UCSD-AML1 (cell line): ENCODE results near the gene PLA2R1.
"Not testable (repeated sequence)": the region's sequence is repeated elsewhere in the genome, so short reads cannot be mapped to it uniquely, and the experiment has no call there.

ENCODE experiments used
- DNase-seq: peaks from one replicate; lab custom pipeline; 2025; ENCODE audit not compliant: unreplicated experiment; lab: John Stamatoyannopoulos, UW

PLA2R1 gene

GRCh38 chr2:160063879-160064612 is 1.6 kb upstream of the PLA2R1 start:
- DNase-seq: no peak

DNA sequence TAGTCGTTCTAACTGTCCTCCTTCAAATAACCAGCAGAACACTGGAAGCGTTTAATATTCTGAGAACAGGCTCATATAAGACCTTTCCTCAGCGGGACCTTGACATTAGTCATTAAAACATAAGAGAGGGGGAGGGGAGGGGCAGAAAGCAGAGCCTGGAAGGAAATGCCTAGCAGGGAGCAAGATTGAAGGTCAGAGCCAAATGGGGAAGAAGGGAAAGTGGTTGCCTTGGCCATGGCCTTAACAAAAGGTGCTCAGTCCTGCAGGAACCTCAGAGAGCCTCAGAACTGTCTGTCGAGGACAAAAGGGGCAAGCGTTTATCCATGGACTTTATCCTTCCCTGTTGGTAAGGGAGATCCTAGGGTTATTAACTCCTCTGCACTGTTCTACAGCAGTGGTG is 856 bp upstream of the PLA2R1 start:
- DNase-seq: no peak

DNA sequence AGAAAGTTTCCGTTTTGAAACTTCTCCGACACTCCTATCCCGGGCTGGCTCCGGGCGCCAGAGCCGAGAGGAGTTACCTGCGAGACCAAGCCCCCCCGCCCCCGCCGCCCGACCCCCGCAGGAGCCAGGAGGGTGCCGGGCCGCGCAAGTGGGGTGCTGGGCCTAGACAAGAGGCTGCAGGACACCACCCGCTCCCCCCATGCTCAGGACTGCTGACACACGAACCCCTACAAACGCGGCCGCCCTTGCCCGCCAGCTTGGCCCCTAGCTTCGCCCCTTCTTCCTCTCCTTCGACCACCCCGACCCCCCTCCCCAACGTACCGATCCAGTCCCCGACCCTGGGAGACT is 497 bp downstream of the PLA2R1 start:
- DNase-seq: no peak

DNA sequence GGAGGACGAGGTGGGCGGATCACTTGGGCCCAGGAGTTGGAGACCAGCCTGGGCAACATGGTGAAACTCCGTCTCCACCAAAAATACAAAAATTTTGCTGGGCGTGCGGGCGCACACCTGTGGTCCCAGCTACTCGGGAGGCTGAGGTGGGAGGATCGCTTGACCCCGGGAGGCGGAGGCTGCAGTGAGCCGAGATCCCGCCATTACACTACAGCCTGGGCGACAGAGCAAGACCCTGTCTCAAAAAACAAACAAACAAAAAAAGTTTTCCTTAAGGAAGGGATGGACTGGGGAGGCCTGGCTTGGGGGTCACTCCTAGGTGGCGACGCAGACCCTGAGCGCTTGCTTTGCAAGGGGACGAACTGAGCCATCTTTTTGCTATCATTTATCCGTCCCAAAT is 882 bp downstream of the PLA2R1 start:
- no peak for DNase-seq

GRCh38 chr2:160060297-160060696 is 2.1 kb downstream of the PLA2R1 start:
- no peak for DNase-seq

DNA sequence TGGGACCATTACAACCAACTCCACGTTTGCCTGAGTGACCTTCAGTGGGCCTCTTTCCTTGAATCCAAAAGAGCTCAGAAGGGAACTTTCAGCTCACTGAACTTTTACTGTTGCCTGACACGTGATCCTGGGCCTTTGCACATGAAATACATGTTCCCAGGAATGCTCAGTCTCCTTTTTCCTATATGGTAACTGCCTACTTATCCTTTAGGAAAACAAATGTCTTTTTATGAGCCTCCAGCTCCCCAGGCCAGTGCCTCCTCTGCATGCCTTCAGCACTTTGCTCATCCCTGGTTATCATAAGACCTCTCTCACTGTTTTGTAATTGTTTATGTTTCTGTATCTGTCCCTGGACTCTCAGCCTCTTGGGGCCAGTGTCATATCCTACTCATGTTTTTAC is 5.1 kb downstream of the PLA2R1 start:
- no peak for DNase-seq

GRCh38 chr2:160055726-160056108 is 6.7 kb downstream of the PLA2R1 start:
- no peak for DNase-seq

DNA sequence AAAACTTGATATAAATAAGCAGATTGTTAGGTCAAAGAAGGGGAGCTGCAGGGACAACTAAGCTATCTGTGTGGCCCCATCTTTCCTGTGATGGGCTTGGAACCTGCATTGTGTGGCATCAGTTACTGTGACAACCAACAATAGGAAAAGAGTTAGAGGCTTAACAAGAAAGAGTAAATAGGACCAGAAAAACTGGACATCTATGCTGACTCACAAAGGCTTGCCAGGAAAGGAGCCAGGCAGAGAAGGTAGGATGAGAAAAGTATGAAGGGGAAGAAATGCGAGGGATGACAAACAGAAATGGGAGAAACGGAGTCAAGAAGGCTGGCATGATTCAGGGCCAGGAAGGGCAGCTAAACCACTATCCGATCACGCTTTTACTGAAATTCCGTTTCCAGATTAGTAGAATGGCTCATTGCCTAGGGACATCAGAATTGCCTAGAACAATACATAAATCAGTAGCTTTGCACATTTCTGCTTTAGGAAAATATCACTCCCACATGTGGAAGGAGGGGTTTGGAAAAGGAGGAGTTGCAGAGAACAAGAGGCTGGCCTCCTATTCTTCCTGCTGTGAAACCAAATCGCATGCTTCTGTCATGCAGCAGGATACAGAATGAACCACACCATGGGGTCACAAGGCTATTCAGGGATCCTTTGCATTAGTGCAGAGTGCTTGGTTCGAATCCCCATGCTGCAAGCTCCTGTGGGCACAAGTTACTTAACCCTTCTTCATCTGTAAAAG is 7.3 kb downstream of the PLA2R1 start:
- no peak for DNase-seq

GRCh38 chr2:160053946-160054345 is 8.5 kb downstream of the PLA2R1 start:
- DNase-seq: no peak

GRCh38 chr2:160052531-160052930 is 9.9 kb downstream of the PLA2R1 start:
- no peak for DNase-seq

GRCh38 chr2:160051371-160051800 is 11.0 kb downstream of the PLA2R1 start:
- DNase-seq: no peak

- DNase-seq: no peak
Observed at GRCh38 chr2:160050147-160050546, 12.3 kb downstream of the PLA2R1 start.

DNA sequence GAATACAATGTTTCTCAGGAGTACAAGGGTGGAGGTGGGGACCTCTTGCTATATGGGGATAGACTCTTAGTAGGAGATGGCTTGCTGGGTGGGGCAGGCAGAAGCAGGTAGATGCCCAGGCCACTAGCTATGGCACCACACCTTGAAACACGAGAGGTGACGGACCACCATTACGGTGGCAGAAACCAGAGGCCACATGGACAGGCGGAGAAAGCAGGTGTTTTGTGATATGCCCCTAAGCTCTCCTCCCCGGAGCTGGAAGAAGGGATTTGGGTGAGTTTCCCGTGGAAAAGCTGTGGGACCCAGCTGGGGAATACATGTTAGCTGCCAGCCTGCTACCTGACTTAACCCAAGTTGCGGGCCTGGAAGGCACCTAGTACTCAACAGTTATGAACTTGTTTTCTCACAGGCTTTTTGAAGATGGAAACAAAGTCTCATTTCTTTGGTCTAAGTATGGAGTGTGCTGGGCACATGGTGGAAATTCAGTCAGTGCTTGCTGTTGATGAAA is 16.7 kb downstream of the PLA2R1 start:
- DNase-seq: no peak

DNA sequence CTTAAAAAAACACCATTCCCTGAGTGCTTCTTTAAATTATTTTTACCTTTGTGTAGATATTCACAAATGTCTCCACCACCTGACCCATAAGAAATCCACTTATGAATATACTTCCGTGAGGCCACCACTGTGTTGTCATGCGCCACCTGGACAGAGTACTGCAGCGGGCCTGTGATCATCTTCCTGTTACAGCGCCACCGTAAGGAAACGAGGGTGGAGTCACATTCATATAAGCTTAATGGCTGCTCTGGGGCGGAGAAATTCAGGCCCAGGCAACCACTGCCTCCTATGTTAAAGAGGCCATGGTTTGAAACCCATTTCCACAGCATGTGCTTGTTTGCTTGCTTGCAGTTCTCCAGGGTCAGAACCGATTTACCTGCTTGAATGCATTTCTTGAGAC is 17.7 kb downstream of the PLA2R1 start:
- no peak for DNase-seq

DNA sequence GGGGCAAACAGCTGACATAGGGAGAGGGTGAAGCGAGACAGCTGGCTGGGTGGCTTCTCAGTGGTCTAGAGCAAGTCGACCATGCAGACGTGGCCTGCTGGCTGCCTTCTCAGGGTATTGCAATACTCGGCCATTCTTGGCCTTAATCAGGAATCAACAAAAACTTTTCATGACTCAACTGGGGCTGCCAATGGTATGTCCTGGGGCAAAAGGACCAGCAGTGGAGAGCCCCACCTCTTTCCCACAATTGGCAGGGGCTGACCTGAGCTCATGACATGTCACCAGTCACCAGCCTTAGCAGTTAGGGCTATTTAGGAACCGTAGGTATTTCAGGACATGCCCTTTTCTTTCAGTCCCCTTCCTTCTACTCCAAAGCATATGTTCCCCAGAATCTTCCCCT is 19.1 kb downstream of the PLA2R1 start:
- no peak for DNase-seq

GRCh38 chr2:160042054-160042453 is 20.4 kb downstream of the PLA2R1 start:
- no peak for DNase-seq

DNA sequence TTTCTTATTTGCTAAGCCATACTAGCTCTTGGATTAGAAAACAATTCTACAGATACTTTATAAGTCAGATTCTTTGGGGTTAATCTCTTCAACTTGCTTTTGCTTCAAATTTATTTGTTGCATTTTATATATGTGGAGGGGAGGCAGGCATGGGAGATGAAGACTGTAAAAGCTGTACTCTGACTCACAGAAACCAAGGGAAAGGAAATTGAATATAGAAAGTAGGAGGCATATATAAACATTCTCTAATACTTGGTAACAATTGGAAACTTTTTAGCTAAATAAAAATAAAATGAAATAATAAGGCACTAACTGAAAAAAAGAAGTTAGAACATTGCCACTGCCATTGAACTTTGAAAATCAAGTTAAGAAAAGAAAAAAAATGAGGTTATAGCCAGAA is 21.3 kb downstream of the PLA2R1 start:
- DNase-seq: no peak

GRCh38 chr2:160039166-160039903 is 23.1 kb downstream of the PLA2R1 start:
- no peak for DNase-seq

DNA sequence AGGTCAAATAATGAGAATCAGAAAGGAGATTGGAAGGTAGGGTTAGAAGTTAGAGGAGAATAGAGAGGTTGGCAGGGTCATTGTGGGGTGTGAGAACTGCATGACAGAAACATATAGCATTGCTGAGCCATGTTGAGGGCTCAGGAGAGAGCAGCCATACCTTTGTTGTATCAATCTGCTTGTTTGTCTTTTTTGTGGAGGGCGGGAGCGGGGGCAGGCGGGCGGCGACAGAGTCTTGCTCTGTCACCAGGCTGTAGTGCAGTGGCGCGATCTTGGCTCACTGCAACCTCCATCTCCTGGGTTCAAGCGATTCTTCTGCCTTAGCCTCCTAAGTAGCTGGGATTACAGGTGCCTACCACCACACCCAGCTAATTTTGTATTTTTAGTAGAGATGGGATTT is 23.8 kb downstream of the PLA2R1 start:
- not testable (repeated sequence) for DNase-seq

- DNase-seq: no peak
Observed at GRCh38 chr2:160036736-160037135, 25.7 kb downstream of the PLA2R1 start.

DNA sequence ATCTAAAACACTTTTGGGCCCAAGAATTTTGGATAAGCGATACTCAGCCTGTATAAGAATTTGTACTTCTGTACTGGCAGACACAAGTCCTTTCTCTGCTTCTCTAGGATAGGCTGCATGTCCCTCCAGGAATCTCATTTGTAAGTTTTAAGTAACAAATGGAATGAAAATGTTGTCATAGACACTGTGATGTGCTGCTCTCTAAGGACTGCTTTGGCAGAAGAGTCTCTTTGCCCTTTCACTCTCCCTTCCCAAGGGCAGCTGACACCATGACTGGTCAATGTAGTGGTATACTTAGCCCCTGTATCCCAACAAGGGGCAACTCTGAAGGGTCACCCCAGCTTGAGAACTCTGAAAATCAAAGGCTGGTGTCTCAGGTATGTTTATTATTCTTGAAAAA is 27.3 kb downstream of the PLA2R1 start:
- no peak for DNase-seq

GRCh38 chr2:160034396-160034795 is 28.0 kb downstream of the PLA2R1 start:
- no peak for DNase-seq
